Peyer's patch (tissue), 4 donors: ENCODE measurements around the gene DHX16.

ENCODE experiments used
- CTCF ChIP-seq, 6 experiments: fragments of 450-650 bp in 4 of 6; fragments of 200-600 bp in 2 of 6; sonication (generic) in 1 of 6; IDR thresholded peaks; one replicate each; pipeline ENCODE4 v1.5.1; 2017 to 2019; ENCODE audit warnings: antibody characterized with exemption in 6 of 6, mild to moderate bottlenecking in 3 of 6, moderate library complexity in 1 of 6
- POLR2A ChIP-seq, 2 donors: fragments of 450-650 bp; IDR thresholded peaks; one replicate each; pipeline ENCODE4 v1.5.1; 2017; ENCODE audit warnings: antibody characterized with exemption in 2 of 2, mild to moderate bottlenecking in 2 of 2, moderate library complexity in 2 of 2

GRCh38 chr6:30641048-30641447 is 31.8 kb downstream of the DHX16 start:
- TF ChIP-seq CTCF (IDR thresholded peaks at IDR 0.05), result no peak
- no peak for TF ChIP-seq POLR2A (IDR thresholded peaks at IDR 0.05)
